Activated T-helper 2 cell treated with anti-CD3 and anti-CD28 coated beads, Interferon-gamma antibody, Interleukin-2, Interleukin-4, amounts not matched to agents 10 μg/mL and 5 μg/mL and 100 μg/mL, durations not matched to agents 14 hours and 24 hours and 36 hours (primary cell): Measurements from ENCODE around the gene CABYR. TPM values are rescaled to one million over a fixed set of nuclear protein-coding genes. Genes with fewer than 3 reads are reported as not detected.

Source experiments
- DNase-seq: peaks from one replicate; pipeline ENCODE4 v3.0.0; 2021; ENCODE audit warnings: low spot score
- H3K27ac Mint-ChIP-seq: one replicate; pipeline ENCODE4 v1.8.0; 2021; ENCODE audit warnings: mixed read lengths
- H3K27me3 Mint-ChIP-seq: one replicate; pipeline ENCODE4 v1.8.0; 2021; ENCODE audit warnings: low read depth, mixed read lengths
- H3K36me3 Mint-ChIP-seq: one replicate; pipeline ENCODE4 v1.8.0; 2021; ENCODE audit warnings: low read depth, mixed read lengths
- H3K4me1 Mint-ChIP-seq: one replicate; pipeline ENCODE4 v1.8.0; 2021; ENCODE audit warnings: low read depth, mixed read lengths
- H3K4me3 Mint-ChIP-seq: one replicate; pipeline ENCODE4 v1.8.0; 2021; ENCODE audit warnings: low read depth, mild to moderate bottlenecking, moderate library complexity, mixed read lengths
- H3K9me3 Mint-ChIP-seq: one replicate; pipeline ENCODE4 v1.8.0; 2021; ENCODE audit warnings: mixed read lengths
- intact Hi-C: fragments of 100-400 bp; cut with micrococcal nuclease; formaldehyde crosslinking; loops from one replicate; pipeline ENCODE4 v1.15.1; 2023
- total RNA-seq: library from RNA; stranded (reverse); gene quantifications from 2 replicates; pipeline ENCODE4 v1.2.3, GENCODE V29; 2022

CABYR gene
- total RNA-seq, 1 donor from 2014 or later = 0.16 TPM

DNA sequence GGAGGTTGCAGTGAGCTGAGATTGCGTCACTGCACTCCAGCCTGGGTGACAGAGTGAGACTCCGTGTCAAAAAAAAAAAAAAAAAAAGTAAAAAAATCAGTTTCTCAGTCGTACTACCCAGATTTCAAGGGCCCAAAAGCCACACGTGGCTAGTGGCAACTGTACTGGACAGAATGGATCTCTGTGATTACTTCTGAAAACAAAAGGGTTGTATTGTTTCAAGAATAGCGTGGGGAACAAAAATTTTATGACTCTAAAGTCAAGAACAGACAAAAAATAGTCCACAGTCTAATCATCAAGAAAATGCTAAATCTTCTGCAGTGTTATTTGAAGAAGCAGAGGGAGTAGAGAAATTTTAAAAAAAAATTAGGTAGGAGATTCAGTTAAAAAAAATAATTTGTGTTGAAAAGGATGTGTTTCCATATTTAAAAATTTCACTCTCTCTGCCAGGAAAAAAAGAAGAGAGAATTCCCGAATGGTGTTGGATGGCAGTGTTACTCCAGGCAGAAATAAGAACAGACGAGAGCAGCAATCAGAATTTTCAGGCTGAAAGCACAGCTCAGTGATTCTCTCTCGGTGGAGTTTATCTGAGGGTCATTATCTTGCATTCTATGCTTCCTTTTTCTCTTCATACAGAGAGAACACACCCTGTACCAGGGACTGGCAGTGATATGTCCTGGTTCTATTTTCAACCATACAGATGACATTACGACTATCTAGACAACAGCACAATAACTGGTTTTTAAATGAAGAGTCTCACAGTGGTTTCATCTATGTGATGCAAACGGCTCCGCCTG lies 61.8 kb downstream of the CABYR start:
- Mint-ChIP-seq H3K27ac (no peak overlapping the region), H3K4me3 (no peak overlapping the region), H3K4me1 (no peaks in the 10 kb centered on the region), H3K9me3 (no peaks in the 10 kb centered on the region), H3K36me3 (no peaks in the 10 kb centered on the region), H3K27me3 (peaks cover 12% of the 10 kb centered on the region)
- no peak for DNase-seq
- intact Hi-C loops = no loop called here

DNA sequence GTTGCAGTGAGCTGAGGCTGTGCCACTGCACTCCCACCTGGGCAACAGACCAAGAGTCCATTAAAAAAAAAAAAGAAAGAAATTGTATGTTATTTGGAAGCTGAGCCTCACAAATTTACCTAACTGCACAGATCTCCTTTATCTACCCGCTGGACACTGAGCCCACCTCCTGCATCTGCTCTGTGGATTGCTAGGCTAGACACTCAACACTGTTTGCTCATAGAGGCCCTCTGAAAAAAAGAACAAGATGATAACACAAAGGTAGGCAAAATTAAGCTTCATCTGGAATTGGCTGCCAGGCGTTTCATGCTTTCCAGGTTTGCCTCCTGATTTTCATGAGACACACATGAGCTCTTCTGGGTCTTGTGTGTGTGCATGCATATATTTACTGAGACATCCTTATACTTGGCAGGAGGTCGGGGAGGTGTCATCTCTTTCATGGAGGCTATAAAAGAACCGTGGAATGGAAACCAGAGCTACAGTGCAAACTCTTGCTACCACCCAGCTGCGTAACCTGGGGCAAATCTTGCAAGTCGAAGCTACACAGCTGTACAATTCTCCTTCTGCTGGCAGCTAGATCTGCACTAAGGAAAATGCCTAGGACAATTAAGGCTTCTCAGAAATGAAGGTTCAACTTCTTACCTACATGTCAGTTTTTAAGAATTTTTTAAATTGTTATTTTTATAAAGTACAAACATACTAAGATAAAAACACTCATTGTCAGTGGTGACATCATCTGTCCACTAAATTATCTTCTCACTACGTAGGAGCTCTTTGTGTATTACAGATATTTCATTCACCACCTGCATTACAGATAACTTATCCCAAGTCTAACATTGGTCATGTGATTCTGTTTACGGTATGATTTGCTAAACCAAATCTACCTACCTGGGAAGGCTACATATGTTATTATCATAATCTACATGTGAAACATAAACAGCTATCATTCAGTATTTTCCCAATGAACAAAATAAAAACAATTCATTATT lies 63.1 kb downstream of the CABYR start:
- H3K9me3 Mint-ChIP-seq = no peaks in the 10 kb centered on the region
- intact Hi-C loops = no loop called here
- DNase-seq = no peak
- peaks cover 17% of the 10 kb centered on the region for H3K27me3 Mint-ChIP-seq
- no peaks in the 10 kb centered on the region for H3K36me3 Mint-ChIP-seq
- no peak overlapping the region for H3K27ac Mint-ChIP-seq
- no peaks in the 10 kb centered on the region for H3K4me1 Mint-ChIP-seq
- H3K4me3 Mint-ChIP-seq = no peak overlapping the region

DNA sequence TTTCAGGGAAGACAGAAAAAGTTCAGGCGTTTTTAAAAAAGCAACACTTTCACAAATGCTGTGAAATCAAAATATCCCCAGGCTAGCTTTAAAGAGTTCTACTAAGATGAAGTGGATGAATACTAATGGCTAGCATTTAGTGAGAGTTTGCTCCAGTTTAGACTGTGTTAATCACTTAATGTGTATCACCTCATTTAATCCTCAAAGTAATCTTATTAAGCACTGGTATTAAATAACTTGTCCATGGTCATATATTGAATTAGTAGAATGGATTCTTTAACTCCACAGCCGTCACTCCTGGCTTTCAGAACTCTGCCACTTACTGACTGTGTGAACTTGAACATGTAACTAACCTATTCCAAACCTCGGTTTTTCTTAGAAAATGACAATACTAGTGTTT lies 66.0 kb downstream of the CABYR start:
- DNase-seq = no peak
- intact Hi-C loops = no loop called here
- no peak overlapping the region for H3K4me3 Mint-ChIP-seq
- H3K36me3 Mint-ChIP-seq = no peaks in the 10 kb centered on the region
- H3K9me3 Mint-ChIP-seq = no peaks in the 10 kb centered on the region
- H3K4me1 Mint-ChIP-seq = no peaks in the 10 kb centered on the region
- peaks cover 22% of the 10 kb centered on the region for H3K27me3 Mint-ChIP-seq
- H3K27ac Mint-ChIP-seq = no peak overlapping the region

DNA sequence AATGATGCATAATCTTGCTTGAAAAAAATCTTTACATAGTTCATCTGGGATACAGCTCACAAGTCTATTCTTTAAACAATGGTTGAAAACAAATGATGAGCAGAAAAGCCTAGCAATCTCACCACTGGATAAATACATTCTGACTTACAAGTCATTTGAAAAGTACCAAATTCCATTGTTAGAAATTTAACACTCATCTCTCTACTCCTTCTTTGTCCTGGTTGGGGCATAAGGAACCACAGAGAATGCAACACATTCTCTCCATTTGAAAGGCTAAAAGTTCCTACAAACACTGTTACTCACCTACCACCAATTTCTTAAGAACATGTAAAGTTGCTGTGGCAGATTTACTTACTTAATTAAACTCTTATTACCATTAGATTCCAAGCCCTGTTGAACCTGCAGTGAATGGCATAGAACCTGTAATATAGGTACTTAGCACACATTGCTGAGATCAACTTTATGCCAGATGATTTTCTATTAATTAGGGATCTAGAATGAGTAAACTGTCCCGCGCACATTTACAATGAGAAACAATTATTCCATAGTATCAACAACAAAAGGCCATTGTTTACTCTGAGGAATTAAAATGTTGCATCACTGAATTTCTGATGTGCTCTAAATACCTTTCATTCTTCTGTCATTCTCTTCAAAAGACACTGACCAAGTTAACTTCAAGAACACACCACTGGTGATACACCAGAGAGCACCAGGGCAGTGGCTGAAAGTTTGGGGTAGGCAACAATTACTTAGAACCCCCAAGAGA lies 69.6 kb downstream of the CABYR start:
- H3K4me1 Mint-ChIP-seq = no peaks in the 10 kb centered on the region
- no peaks in the 10 kb centered on the region for H3K9me3 Mint-ChIP-seq
- H3K36me3 Mint-ChIP-seq = no peaks in the 10 kb centered on the region
- H3K27me3 Mint-ChIP-seq = peaks cover 16% of the 10 kb centered on the region
- no peak for DNase-seq
- intact Hi-C loops = no loop called here
- no peak overlapping the region for H3K4me3 Mint-ChIP-seq
- no peak overlapping the region for H3K27ac Mint-ChIP-seq

DNA sequence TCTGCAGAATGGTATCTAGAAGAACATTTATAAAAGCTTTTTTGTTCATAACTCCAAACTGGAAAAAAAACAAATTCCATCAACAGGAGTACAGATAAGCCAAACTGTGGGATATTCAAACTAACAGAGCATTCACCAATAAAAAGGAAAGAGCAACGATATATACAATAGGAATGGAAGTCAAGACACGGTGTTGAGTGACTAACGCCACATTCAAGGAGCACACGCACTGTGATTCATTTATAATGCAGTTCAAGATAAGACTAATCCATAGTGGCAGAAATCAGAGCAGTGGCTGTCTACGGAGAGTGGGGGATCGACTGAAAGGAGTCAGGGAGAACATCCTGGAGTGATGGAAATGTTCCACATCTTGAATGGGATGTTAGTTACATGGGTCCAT lies 70.7 kb downstream of the CABYR start:
- no peak overlapping the region for H3K4me3 Mint-ChIP-seq
- no peak for DNase-seq
- H3K4me1 Mint-ChIP-seq = no peaks in the 10 kb centered on the region
- H3K27ac Mint-ChIP-seq = no peak overlapping the region
- intact Hi-C loops = no loop called here
- H3K36me3 Mint-ChIP-seq = no peaks in the 10 kb centered on the region
- no peaks in the 10 kb centered on the region for H3K9me3 Mint-ChIP-seq
- peaks cover 17% of the 10 kb centered on the region for H3K27me3 Mint-ChIP-seq

Other genes with a start within 250 kb of the CABYR start
- 14.3 and 20.1 TPM in 2 replicates for gene TTC39C, start 124.3 kb upstream of the CABYR start, total RNA-seq